Activated naive CD4-positive, alpha-beta T cell treated with anti-CD3 and anti-CD28 coated beads for 36 hours (primary cell): ENCODE results near the gene ARSI. TPM values are rescaled to one million over a fixed set of nuclear protein-coding genes. Genes with fewer than 3 reads are reported as not detected.

Experiments used
- CTCF ChIA-PET: fragments of 350-600 bp; sonication (Branson Sonifier 250); formaldehyde crosslinking; loops from one replicate; lab custom pipeline; 2021; ENCODE audit warnings: antibody characterized with exemption; lab: Charles Lee
- DNase-seq: peaks from one replicate; pipeline ENCODE4 v3.0.0-alpha.2; 2020
- H3K27ac Mint-ChIP-seq: one replicate; pipeline ENCODE4 v1.8.0; 2021; ENCODE audit warnings: mild to moderate bottlenecking, mixed read lengths
- H3K27me3 Mint-ChIP-seq: one replicate; pipeline ENCODE4 v1.8.0; 2021; ENCODE audit warnings: low read depth, mixed read lengths
- H3K36me3 Mint-ChIP-seq: one replicate; pipeline ENCODE4 v1.8.0; 2021; ENCODE audit warnings: low read depth, mixed read lengths
- H3K4me1 Mint-ChIP-seq: one replicate; pipeline ENCODE4 v1.8.0; 2021; ENCODE audit warnings: low read depth, mixed read lengths
- H3K4me3 Mint-ChIP-seq: one replicate; pipeline ENCODE4 v1.8.0; 2021; ENCODE audit warnings: mild to moderate bottlenecking, moderate library complexity, mixed read lengths
- H3K9me3 Mint-ChIP-seq: one replicate; pipeline ENCODE4 v1.8.0; 2021; ENCODE audit warnings: mixed read lengths
- intact Hi-C: fragments of 100-400 bp; cut with micrococcal nuclease; formaldehyde crosslinking; loops from one replicate; pipeline ENCODE4 v1.15.1; 2023
- total RNA-seq, 2 experiments: library from RNA; stranded (reverse); gene quantifications; one replicate each; pipeline ENCODE4 v1.2.3, GENCODE V29; 2021

Gene ARSI
- total RNA-seq, 2 experiments from 2014 or later = not detected

DNA sequence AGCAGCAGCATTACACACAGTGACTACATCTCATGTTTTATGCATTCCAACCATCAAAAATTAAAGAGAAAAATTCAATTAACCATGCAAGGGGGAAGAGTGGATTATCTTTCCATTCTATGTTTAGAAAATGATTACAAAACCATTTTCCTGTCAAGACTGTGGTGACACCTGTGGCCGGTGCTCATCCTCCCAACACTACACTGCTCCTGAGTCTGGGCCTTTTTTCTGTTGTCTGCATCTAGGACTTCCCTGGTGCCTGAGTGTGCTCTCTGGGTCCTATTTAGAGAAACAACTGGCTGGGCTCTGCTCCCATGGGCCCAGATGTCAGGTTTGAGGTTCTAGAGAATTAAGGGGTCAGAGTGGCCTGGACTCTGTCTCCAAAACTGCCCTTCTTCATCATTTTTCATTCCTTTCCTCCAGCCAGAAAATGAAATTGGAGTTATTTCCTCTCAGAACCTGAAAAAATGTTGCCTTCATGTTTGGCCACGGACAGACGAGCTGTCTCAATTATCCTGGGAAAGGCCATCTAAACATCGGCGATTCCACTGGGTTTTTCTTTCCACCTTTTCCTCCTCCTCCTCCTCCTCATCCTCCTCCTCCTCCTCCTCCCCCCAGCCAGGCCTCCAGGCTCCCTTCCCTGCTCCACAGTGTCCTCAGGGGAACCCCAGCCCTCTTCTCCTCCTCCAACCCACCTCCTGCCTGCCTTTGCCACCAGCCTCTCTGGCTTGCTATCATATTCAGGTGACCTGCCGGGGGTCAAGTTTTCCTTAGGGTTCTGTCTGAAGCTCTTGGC, 11.4 kb upstream of the ARSI start:
- Mint-ChIP-seq H3K36me3 (no peaks in the 10 kb centered on the region), H3K9me3 (no peaks in the 10 kb centered on the region), H3K27me3 (no peaks in the 10 kb centered on the region), H3K27ac (no peak overlapping the region), H3K4me1 (no peaks in the 10 kb centered on the region), H3K4me3 (no peak overlapping the region)
- no peak for DNase-seq
- intact Hi-C loops = no loop called here
- CTCF ChIA-PET = no interaction called here

- H3K4me3 Mint-ChIP-seq = no peak overlapping the region
- no peak for DNase-seq
- CTCF ChIA-PET = no interaction called here
- H3K4me1 Mint-ChIP-seq = no peaks in the 10 kb centered on the region
- H3K9me3 Mint-ChIP-seq = no peaks in the 10 kb centered on the region
- H3K27ac Mint-ChIP-seq = no peak overlapping the region
- no peaks in the 10 kb centered on the region for H3K27me3 Mint-ChIP-seq
- intact Hi-C loops = no loop called here
- H3K36me3 Mint-ChIP-seq = no peaks in the 10 kb centered on the region
Measured at GRCh38 chr5:150313501-150313900, 10.8 kb upstream of the ARSI start.

DNA sequence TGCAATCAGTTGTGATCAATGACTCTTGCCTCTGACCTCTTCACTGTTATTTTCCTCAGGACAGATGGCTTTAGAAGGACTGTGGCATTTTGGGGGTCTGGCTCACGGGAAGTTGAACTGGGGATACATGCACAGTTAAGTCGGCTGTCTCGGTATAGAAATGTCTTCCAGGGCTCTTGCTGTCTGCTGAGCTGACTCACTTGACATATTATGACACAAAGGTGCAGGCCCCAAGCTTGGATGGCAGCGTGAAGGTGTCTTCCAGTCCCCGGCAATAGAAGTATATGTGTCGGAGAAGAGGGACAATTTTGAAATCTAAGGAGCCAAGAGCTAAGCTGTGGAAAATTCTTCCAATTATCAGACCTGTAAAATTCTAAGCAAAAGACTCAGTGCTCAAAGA, 9.8 kb upstream of the ARSI start:
- intact Hi-C loops = no loop called here
- DNase-seq = no peak
- CTCF ChIA-PET = interaction anchor here (0.6 kb wide), 1 partner anchor 23 kb away, joined by 3 read pairs; no protein-coding TSS in a partner anchor
- Mint-ChIP-seq H3K9me3 (no peaks in the 10 kb centered on the region), H3K4me3 (no peak overlapping the region), H3K36me3 (no peaks in the 10 kb centered on the region), H3K27me3 (no peaks in the 10 kb centered on the region), H3K4me1 (no peaks in the 10 kb centered on the region), H3K27ac (no peak overlapping the region)

DNA sequence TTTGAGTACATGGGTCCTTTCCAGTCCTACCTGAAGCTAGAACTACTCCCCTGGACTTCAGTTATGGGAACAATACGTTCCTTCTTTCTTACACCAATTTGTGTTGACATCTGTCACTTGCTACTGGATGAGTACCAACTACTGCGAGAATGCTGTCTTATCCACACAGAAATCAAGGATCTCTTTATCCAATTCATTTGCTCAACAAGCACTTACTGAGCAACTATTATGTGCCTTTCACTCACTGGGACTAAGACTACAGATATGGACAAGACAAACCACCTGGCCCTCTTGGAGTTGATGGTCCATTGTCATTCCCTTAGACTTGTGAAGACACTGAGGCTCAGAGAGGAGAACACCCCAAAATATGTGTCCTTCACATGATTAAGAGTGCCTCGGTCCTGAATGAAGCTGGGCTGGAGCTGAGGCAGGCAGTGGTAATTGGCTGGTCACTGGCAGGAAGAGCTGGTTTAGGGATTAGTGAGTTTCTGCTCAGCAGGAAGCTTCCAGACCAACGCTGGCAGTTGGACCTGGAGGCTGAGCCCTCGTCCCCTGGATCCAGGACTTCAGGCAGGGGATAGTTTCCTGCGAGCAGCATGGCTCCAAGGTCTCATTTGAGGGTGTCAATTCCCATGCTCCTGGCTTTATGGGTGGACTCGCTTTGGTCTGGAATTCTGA, 8.4 kb upstream of the ARSI start:
- no peak overlapping the region for H3K27ac Mint-ChIP-seq
- no peaks in the 10 kb centered on the region for H3K27me3 Mint-ChIP-seq
- H3K36me3 Mint-ChIP-seq = no peaks in the 10 kb centered on the region
- intact Hi-C loops = no loop called here
- CTCF ChIA-PET = interaction anchor here (0.6 kb wide), 1 partner anchor 127 kb away, joined by 3 read pairs; no protein-coding TSS in a partner anchor
- no peak overlapping the region for H3K4me3 Mint-ChIP-seq
- no peaks in the 10 kb centered on the region for H3K9me3 Mint-ChIP-seq
- no peak for DNase-seq
- H3K4me1 Mint-ChIP-seq = no peaks in the 10 kb centered on the region

- Mint-ChIP-seq H3K4me1 (no peaks in the 10 kb centered on the region), H3K27ac (no peak overlapping the region), H3K36me3 (no peaks in the 10 kb centered on the region), H3K27me3 (no peaks in the 10 kb centered on the region), H3K4me3 (no peak overlapping the region), H3K9me3 (no peaks in the 10 kb centered on the region)
- no peak for DNase-seq
- intact Hi-C loops = no loop called here
- CTCF ChIA-PET = no interaction called here
Measured at GRCh38 chr5:150310246-150310645, 7.5 kb upstream of the ARSI start.

DNA sequence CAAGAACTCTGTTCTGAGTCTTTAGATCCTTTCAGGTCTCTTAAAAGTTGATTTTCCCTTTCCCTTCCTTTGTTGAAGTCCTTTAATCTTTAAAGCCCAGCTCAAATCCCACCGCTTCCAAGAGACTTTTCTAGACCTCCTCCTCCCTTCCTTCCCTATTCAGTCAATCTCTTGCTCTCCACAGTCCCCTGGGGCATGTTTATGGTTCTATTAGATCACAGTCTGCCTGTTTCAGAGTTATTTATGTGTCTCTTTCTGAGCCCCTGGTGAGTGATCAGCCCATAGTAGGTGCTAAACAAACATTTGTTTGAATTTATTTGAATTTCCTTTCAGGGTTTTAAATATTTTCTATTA, 7.2 kb upstream of the ARSI start:
- Mint-ChIP-seq H3K36me3 (no peaks in the 10 kb centered on the region), H3K4me1 (no peaks in the 10 kb centered on the region), H3K27ac (no peak overlapping the region), H3K9me3 (no peaks in the 10 kb centered on the region), H3K4me3 (no peak overlapping the region), H3K27me3 (no peaks in the 10 kb centered on the region)
- CTCF ChIA-PET = no interaction called here
- intact Hi-C loops = no loop called here
- no peak for DNase-seq

DNA sequence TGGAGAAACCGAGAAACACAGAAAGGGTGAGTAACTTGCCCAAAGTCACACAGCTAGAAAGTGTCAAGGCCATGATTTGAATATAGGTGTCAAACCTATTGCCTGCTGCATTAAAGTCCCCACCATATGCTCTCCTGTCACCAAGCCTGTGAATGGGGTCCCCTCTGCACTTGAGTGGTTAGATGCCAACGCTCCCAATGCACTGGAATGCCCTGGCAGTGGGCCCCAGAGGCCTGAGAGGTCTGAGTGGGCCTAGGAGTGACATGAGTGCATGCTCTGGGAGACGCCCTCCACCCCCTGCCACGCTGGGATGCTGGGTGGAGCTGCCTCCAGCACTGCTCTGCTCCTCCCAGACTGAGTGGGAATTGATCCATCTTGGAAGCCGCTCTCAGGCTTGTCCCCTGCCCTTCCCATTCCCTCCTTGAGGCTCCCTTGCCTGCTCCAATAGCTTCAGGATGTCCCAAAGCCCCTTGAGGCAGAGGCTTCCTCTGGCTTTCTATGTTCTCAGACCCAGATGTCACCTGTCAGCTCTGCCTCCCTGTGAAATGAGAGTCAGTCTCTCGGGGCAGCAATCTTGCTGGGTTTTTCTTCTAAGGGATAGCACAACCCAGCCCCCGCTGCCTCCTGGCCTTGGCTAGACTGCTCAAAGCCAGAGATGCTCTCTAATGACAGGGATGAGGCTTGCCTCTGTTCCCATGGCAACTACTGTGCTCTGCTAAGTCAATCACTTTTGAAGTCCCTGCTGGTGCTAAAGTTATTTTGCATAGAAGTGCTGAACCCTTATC, 6.6 kb upstream of the ARSI start:
- CTCF ChIA-PET = interaction anchor here (0.7 kb wide), 1 partner anchor 53 kb away, joined by 3 read pairs; no protein-coding TSS in a partner anchor
- H3K9me3 Mint-ChIP-seq = no peaks in the 10 kb centered on the region

DNA sequence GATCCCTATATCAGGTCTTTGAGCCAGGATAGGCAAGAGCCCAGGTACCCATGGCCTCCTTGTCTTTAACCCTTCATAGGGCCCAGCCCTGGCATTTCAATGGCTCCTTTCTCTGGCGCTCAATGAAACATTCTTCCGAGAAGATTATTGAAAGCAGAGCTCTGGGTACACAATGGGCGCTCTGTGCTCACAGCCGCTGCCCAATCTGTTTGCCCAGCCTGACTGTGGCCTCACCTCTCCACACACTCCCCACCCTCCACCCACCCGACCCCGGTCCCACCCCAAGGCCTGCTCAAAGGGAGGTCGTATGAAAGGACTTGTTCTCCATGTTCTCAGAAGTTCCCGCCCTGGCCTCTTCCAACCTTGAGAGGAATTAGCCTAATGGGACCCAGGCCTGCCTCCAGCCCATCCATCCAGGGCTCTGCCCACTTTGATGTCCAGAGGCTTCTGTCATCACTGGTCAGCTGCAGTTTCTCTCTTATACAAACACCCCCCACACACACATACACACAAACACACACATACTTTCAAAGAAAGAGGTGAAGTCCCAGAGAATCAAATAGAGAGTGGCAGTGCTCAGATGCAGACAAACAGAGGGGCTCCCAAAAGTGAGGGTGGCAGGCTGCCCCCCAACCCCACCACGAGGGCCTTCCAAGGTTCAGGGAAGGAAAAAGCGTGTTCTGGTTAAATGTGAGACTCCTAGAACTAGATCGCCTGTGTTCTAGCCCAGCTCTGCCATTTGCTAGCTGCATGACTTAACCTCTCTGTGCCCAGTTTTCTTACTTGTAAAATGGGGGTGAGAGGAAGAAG, 5.1 kb upstream of the ARSI start:
- no peaks in the 10 kb centered on the region for H3K4me1 Mint-ChIP-seq
- H3K36me3 Mint-ChIP-seq = no peaks in the 10 kb centered on the region
- intact Hi-C loops = no loop called here
- no peaks in the 10 kb centered on the region for H3K9me3 Mint-ChIP-seq
- H3K4me3 Mint-ChIP-seq = no peak overlapping the region
- H3K27ac Mint-ChIP-seq = no peak overlapping the region
- H3K27me3 Mint-ChIP-seq = peaks cover 8% of the 10 kb centered on the region
- no peak for DNase-seq
- CTCF ChIA-PET = no interaction called here

More for the DNA sequence above, 6.6 kb upstream of the ARSI start:
- Mint-ChIP-seq H3K36me3 (no peaks in the 10 kb centered on the region), H3K27ac (no peak overlapping the region), H3K4me3 (no peak overlapping the region), H3K4me1 (no peaks in the 10 kb centered on the region), H3K27me3 (no peaks in the 10 kb centered on the region)
- intact Hi-C loops = no loop called here
- no peak for DNase-seq

- Mint-ChIP-seq H3K27ac (no peak overlapping the region), H3K4me3 (no peak overlapping the region), H3K4me1 (no peaks in the 10 kb centered on the region), H3K36me3 (no peaks in the 10 kb centered on the region), H3K9me3 (no peaks in the 10 kb centered on the region), H3K27me3 (peaks cover 10% of the 10 kb centered on the region)
- intact Hi-C loops = no loop called here
- no peak for DNase-seq
- CTCF ChIA-PET = no interaction called here
Measured at GRCh38 chr5:150306775-150307174, 4.1 kb upstream of the ARSI start.

DNA sequence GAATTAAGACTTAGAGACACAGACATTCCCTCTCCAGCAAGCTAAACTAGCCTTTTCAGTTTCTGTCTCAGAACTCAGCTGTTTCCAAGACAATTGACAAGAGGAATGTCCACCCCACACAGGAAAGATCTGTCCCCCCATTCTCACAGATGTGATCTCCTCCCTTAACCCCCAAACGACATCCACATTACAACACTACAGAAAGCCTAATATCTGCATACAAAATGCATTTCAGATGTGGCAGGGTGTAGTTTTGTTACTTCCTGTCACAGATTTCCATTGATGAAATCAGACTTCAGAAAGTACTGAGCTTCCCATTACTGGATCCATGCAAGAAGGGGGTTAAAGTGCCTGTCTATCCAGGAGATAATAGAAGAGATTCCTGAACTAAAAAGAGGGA, 2.9 kb upstream of the ARSI start:
- no peak overlapping the region for H3K4me3 Mint-ChIP-seq
- no peak overlapping the region for H3K27ac Mint-ChIP-seq
- no peaks in the 10 kb centered on the region for H3K9me3 Mint-ChIP-seq
- no peaks in the 10 kb centered on the region for H3K36me3 Mint-ChIP-seq
- H3K27me3 Mint-ChIP-seq = peaks cover 21% of the 10 kb centered on the region
- intact Hi-C loops = no loop called here
- H3K4me1 Mint-ChIP-seq = peaks cover 2% of the 10 kb centered on the region
- CTCF ChIA-PET = interaction anchor here (0.6 kb wide), 2 partner anchors 14 to 93 kb away, joined by 3 read pairs; no protein-coding TSS in a partner anchor
- no peak for DNase-seq

- CTCF ChIA-PET = interaction anchor here (0.6 kb wide), 1 partner anchor 15 kb away, joined by 3 read pairs; no protein-coding TSS in a partner anchor
- peaks cover 24% of the 10 kb centered on the region for H3K27me3 Mint-ChIP-seq
- H3K9me3 Mint-ChIP-seq = no peaks in the 10 kb centered on the region
- intact Hi-C loops = no loop called here
- H3K27ac Mint-ChIP-seq = no peak overlapping the region
- no peaks in the 10 kb centered on the region for H3K36me3 Mint-ChIP-seq
- peaks cover 2% of the 10 kb centered on the region for H3K4me1 Mint-ChIP-seq
- no peak for DNase-seq
- no peak overlapping the region for H3K4me3 Mint-ChIP-seq
Measured at GRCh38 chr5:150305095-150305494, 2.4 kb upstream of the ARSI start.
